SK-N-SH (cell line): ENCODE results near the gene HARS1.

ENCODE experiments used
- EP300 ChIP-seq, 2 experiments: IDR thresholded peaks; 2 replicates each; pipeline versions ENCODE4 v1.4.0 to v1.6.1; 2012; ENCODE audit warnings: borderline replicate concordance in 1 of 2, low read depth in 1 of 2, low read length in 1 of 2
- GATA2 ChIP-seq: sonication (generic); formaldehyde crosslinking; IDR thresholded peaks from 2 replicates; pipeline ENCODE4 v1.5.0; 2020; ENCODE audit warnings: mild to moderate bottlenecking, missing genetic modification reagents
- POLR2AphosphoS5 ChIP-seq: IDR thresholded peaks from 2 replicates; pipeline ENCODE4 v1.6.1; 2012; ENCODE audit warnings: low read depth, low read length
- TF ChIP-seq, protein P1 (sequence below): fragments of 200-600 bp; sonication (generic); IDR thresholded peaks from 2 replicates; pipeline ENCODE4 v1.6.1; 2017; ENCODE audit warnings: antibody characterized with exemption, mild to moderate bottlenecking, moderate library complexity
- TF ChIP-seq, protein P2 (sequence below): IDR thresholded peaks from 2 replicates; pipeline ENCODE4 v1.6.1; 2012; ENCODE audit warnings: mild to moderate bottlenecking, low read depth, low read length, moderate library complexity

DNA sequence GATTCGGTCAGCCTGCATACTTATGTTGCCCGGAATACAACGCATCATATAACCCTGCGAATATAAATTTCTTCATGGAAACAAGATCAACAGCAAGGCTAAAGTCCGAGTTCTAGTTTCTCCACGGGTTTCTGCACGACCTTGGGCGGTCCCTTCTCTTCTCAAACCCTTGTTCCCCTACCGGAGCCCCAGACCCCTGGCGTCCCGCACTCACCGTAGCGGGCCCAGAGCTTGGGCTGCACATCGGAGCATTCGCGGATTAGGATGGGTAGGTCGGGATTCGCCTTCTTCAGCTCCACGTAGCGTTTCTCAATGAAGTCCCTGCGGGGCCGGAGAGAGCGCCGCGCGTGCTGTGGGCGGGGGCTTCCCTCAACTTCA is 44.1 kb downstream of the HARS1 start:
- no peak for TF ChIP-seq EP300 (IDR thresholded peaks at IDR 0.05; ENCODE audit: borderline replicate concordance in 1 of 2, low read depth in 1 of 2, low read length in 1 of 2)
- TF ChIP-seq, protein P1, sequence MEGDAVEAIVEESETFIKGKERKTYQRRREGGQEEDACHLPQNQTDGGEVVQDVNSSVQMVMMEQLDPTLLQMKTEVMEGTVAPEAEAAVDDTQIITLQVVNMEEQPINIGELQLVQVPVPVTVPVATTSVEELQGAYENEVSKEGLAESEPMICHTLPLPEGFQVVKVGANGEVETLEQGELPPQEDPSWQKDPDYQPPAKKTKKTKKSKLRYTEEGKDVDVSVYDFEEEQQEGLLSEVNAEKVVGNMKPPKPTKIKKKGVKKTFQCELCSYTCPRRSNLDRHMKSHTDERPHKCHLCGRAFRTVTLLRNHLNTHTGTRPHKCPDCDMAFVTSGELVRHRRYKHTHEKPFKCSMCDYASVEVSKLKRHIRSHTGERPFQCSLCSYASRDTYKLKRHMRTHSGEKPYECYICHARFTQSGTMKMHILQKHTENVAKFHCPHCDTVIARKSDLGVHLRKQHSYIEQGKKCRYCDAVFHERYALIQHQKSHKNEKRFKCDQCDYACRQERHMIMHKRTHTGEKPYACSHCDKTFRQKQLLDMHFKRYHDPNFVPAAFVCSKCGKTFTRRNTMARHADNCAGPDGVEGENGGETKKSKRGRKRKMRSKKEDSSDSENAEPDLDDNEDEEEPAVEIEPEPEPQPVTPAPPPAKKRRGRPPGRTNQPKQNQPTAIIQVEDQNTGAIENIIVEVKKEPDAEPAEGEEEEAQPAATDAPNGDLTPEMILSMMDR, result no peak
- TF ChIP-seq GATA2 (CRISPR knock-in tag), result no peak
- no peak for TF ChIP-seq POLR2AphosphoS5
- TF ChIP-seq, protein P2, sequence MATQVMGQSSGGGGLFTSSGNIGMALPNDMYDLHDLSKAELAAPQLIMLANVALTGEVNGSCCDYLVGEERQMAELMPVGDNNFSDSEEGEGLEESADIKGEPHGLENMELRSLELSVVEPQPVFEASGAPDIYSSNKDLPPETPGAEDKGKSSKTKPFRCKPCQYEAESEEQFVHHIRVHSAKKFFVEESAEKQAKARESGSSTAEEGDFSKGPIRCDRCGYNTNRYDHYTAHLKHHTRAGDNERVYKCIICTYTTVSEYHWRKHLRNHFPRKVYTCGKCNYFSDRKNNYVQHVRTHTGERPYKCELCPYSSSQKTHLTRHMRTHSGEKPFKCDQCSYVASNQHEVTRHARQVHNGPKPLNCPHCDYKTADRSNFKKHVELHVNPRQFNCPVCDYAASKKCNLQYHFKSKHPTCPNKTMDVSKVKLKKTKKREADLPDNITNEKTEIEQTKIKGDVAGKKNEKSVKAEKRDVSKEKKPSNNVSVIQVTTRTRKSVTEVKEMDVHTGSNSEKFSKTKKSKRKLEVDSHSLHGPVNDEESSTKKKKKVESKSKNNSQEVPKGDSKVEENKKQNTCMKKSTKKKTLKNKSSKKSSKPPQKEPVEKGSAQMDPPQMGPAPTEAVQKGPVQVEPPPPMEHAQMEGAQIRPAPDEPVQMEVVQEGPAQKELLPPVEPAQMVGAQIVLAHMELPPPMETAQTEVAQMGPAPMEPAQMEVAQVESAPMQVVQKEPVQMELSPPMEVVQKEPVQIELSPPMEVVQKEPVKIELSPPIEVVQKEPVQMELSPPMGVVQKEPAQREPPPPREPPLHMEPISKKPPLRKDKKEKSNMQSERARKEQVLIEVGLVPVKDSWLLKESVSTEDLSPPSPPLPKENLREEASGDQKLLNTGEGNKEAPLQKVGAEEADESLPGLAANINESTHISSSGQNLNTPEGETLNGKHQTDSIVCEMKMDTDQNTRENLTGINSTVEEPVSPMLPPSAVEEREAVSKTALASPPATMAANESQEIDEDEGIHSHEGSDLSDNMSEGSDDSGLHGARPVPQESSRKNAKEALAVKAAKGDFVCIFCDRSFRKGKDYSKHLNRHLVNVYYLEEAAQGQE, result no peak
